Muscle of back (tissue), 11 donors: ENCODE results near the gene SH2D1B. TPM values are rescaled to one million over a fixed set of nuclear protein-coding genes. Genes with fewer than 3 reads are reported as not detected.

Experiments used
- DNase-seq, 3 donors: peaks; one replicate each; pipeline versions ENCODE4 v3.0.0 to v3.0.0-alpha.2; 2013
- polyA plus RNA-seq, 10 donors: library from polyadenylated mRNA; unstranded; fragments of 120-200 nt; gene quantifications; one replicate each; pipeline ENCODE4 v1.2.1, GENCODE V29; 2013; ENCODE audit not compliant: insufficient read length in 10 of 10

The SH2D1B gene
- polyA plus RNA-seq, 10 donors, result 0.18 to 0.45 (median 0.30) TPM

- no peak for DNase-seq
Measured at GRCh38 chr1:162381941-162382750, 29.8 kb downstream of the SH2D1B start.

GRCh38 chr1:162381383-162381782 is 30.6 kb downstream of the SH2D1B start, which contains the start of gene C1orf226:
Gene C1orf226 (plus strand): TSS chr1:162381728. CDS start chr1:162381902, 174 bp downstream.
- DNase-seq, result no peak

GRCh38 chr1:162380061-162380846 is 31.7 kb downstream of the SH2D1B start:
- DNase-seq, result no peak

GRCh38 chr1:162376691-162377090 is 35.2 kb downstream of the SH2D1B start, which contains the start of gene SPATA46:
Gene SPATA46 (minus strand): TSS chr1:162376854. CDS start chr1:162376790, 64 bp downstream.
- DNase-seq, result no peak

GRCh38 chr1:162375463-162375862 is 36.5 kb downstream of the SH2D1B start:
- no peak for DNase-seq

GRCh38 chr1:162374406-162374805 is 37.5 kb downstream of the SH2D1B start:
- no peak for DNase-seq

- no peak for DNase-seq
Measured at GRCh38 chr1:162373541-162374260, 38.2 kb downstream of the SH2D1B start.

- DNase-seq, result no peak
Measured at GRCh38 chr1:162373072-162373427, 38.9 kb downstream of the SH2D1B start.

- no peak for DNase-seq
Measured at GRCh38 chr1:162372159-162373071, 39.5 kb downstream of the SH2D1B start.

GRCh38 chr1:162371611-162372010 is 40.3 kb downstream of the SH2D1B start:
- no peak for DNase-seq

- DNase-seq, result no peak
Measured at GRCh38 chr1:162370721-162371120, 41.2 kb downstream of the SH2D1B start.

GRCh38 chr1:162370161-162370560 is 41.8 kb downstream of the SH2D1B start:
- DNase-seq, result no peak

- no peak for DNase-seq
Measured at GRCh38 chr1:162369571-162369970, 42.4 kb downstream of the SH2D1B start.

GRCh38 chr1:162368451-162368850 is 43.5 kb downstream of the SH2D1B start:
- DNase-seq, result no peak

- DNase-seq, result no peak
Measured at GRCh38 chr1:162367772-162368171, 44.2 kb downstream of the SH2D1B start.

- DNase-seq, result peak in 1 of 3 donors; percentile 22
Measured at GRCh38 chr1:162367073-162367472, 44.9 kb downstream of the SH2D1B start.

GRCh38 chr1:162366671-162367070 is 45.3 kb downstream of the SH2D1B start:
- no peak for DNase-seq

- DNase-seq, result no peak
Measured at GRCh38 chr1:162366149-162366548, 45.8 kb downstream of the SH2D1B start.

GRCh38 chr1:162365284-162366020 is 46.5 kb downstream of the SH2D1B start:
- no peak for DNase-seq

GRCh38 chr1:162364498-162364897 is 47.4 kb downstream of the SH2D1B start:
- no peak for DNase-seq
